Fibroblast of gingiva (primary cell): ENCODE data around the gene CYP17A1.

Experiments used
- DNase-seq: peaks from one replicate; pipeline ENCODE4 v3.0.0-alpha.2; 2011; ENCODE audit warnings: low read depth

Gene CYP17A1

GRCh38 chr10:102804382-102805055 lies 32.7 kb downstream of the CYP17A1 start:
- DNase-seq, result no peak

DNA sequence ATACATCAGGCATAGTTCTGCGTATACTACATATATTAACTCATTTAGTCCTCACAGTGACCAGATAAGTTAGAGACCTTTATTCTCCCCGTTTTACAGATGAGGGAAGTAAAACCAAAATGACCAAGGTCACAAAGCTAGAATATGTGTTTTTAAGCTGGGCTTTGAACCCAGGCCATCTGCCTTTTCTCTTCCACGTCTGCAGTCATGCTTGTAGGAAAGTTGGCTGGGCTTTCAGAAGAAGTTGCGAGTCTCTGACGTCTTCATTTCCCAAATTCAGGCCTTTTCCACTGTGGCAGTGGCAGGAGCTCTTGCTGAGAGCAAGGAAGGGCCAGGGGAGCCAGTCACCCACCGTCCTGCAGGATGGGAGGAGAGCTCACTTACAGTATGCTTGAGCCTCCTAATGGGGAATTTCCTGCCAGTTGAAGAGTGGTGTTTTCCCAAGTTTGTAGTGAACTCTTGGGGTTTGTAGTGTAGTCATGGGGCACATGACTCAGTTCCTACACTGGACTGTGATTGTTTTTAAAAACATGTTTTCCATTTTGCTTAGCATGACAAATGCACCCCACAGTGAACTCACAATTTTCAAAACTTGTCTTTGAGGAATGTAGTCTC lies 34.2 kb downstream of the CYP17A1 start:
- peak; percentile 91 for DNase-seq

DNA sequence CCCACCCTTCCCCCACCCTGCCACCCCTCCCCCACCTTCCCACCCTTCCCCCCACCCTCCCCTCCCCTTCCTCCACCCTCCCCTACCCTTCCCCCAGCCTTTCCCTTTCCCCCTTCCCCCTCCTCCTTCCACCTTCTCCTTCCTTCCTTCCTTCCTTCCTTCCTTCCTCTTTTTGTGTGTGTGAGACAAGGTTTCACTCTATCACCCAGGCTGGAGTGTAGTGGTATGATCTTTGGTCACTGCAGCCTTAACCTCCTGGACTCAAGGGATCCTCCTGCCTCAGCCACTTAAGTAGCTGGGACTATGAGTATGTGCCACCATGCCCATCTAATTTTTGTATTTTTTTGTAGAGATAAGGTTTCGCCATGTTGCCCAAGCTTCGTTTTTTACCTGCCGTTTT lies 35.2 kb downstream of the CYP17A1 start:
- no peak for DNase-seq

GRCh38 chr10:102801496-102801895 lies 35.7 kb downstream of the CYP17A1 start:
- DNase-seq, result no peak

GRCh38 chr10:102800611-102801335 lies 36.4 kb downstream of the CYP17A1 start:
- DNase-seq, result no peak

DNA sequence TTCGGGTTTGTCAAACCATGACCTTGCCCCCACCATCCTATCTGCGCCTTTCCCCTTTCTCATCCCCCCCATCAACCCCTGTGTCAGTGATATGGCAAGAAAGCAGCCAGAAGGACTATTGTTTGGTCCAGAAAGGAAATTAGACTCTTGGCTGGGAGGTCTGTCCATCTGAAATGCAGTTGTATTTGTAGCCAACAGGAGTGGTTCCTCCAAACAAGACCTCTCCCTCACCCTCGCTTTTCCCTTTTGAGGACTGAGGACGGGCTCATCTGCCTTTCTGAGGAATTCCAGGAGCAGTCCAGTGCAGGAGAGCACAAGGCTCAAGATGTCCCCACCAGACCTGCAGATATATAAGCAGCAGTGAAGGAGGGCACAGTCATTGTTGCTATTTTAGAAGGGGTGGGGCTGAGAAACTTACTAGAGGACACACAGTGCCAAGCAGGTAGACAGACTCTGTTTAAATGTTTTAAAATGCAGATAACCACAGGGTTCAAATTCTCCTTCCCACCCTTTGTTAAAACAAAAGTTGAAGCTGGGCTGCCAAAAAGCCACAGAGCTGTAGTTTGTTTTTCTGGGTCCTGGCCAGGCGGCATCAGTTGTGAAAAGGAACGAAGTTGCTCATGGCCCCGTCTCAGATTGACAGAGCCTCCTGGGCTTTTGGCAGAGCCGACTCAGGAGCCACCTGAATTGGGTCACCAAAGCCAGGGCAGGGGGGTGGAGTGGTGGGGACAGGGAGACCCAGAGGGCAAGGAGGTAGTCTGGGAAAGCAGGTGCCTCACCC lies 37.3 kb downstream of the CYP17A1 start:
- no peak for DNase-seq

- peak; percentile 76 for DNase-seq
Measured at GRCh38 chr10:102796407-102797176, 40.6 kb downstream of the CYP17A1 start.

DNA sequence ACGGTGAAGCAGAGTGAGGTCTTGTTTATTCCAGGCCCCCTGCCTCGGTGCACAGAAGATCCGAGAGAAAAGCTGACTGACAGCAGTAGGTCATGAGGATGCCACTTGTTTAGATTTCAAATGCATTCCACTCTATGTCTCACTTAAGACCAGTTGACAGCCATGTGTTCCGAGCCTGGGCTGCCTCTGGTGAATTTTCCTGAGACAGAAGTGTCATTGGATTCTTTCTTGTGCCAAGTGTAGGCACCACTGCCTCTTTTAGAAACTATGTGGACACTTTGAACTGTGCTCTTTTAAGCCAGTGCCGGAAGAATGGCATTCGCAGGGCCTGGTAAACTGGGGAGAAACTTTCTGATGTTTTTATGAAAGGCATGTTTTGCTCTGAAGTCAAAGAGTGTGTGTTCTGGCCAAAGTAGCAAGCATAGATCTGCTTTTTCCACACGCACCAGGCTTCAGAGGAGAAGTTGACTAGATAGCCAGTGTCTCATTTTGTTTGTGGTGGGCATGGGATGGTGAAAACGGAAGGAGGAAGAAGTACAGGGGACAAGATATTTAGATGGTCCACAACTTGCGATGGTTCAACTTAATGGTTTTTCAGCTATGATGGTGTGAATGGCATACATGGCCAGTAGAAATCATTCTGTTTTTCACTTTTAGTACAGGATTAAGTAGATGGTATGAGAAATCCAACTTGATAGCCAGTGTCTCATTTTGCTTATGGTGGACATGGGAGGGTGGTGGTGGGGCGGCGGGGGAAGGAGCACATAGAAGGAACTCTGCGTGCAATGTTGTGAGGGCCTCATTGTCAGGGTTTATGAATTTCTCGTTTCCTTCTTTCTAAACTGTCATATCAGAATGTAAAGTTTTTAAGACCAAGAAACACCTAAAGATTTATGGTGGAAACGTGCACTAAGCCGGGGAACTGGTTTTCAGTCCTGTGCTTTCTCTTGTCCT lies 41.5 kb downstream of the CYP17A1 start:
- DNase-seq, result no peak

DNA sequence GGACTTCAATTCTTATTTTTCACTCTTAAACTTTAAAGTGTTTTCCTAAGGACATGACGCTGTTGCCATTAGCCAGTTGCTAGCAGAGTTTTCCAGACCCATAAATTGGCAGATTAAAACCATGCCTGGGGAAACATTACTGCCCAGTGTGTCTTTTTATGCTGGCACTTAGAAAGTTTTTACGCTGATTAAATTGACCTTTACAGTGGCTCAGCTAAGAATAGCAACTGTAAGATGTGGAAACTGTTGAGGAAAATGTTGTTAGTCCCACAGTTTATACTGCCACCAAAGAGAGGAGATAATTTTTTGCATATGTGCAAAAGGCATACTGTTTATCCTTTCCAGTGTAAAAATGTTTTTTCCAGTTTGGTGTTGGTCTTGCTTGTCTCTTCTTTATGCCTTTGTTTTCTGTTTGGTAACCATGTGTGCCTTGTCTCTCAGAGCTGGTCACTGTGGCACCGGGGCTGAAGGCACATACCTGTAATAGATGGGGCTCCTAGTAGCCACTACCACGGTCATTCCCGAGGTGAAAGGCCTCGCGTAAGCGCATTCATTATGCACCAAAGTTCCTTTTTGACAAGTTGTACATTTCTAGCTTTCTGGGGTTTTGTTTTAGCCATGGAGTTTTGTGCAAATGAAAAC lies 45.3 kb downstream of the CYP17A1 start:
- DNase-seq, result peak; percentile 94

- no peak for DNase-seq
Measured at GRCh38 chr10:102785818-102786217, 51.4 kb downstream of the CYP17A1 start.

- no peak for DNase-seq
Measured at GRCh38 chr10:102783568-102783967, 53.6 kb downstream of the CYP17A1 start.

- peak; percentile 97 for DNase-seq
Measured at GRCh38 chr10:102782673-102783551, 54.3 kb downstream of the CYP17A1 start.

DNA sequence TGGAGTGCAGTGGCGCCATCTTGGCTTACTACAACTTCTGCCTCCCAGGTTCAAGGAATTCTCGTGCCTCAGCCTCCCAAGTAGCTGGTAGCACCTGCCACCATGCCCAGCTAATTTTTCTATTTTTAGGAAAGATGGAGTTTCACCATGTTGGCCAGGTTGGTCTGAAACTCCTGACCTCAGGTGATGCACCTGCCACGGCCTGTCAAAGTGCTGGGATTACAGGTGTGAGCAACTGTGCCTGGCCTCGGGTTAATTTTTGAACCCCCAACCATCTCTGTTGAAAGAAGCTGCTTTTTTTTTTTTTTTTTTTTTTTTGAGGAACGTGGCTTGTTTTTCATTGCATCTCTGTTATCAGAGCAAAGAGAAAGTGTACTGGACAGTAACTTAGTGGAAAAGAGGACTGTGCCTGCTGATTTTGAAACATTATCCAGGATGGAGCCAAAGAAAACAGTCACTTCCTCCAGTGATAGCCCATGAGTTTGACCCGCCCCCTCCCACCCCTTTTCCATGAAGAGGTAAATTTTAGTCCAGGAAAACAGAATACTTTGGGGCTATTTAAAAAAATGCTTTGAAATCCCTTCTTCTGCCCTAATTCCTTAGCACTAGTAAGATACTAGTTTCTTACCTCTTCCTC lies 55.2 kb downstream of the CYP17A1 start:
- DNase-seq, result peak; percentile 45

DNA sequence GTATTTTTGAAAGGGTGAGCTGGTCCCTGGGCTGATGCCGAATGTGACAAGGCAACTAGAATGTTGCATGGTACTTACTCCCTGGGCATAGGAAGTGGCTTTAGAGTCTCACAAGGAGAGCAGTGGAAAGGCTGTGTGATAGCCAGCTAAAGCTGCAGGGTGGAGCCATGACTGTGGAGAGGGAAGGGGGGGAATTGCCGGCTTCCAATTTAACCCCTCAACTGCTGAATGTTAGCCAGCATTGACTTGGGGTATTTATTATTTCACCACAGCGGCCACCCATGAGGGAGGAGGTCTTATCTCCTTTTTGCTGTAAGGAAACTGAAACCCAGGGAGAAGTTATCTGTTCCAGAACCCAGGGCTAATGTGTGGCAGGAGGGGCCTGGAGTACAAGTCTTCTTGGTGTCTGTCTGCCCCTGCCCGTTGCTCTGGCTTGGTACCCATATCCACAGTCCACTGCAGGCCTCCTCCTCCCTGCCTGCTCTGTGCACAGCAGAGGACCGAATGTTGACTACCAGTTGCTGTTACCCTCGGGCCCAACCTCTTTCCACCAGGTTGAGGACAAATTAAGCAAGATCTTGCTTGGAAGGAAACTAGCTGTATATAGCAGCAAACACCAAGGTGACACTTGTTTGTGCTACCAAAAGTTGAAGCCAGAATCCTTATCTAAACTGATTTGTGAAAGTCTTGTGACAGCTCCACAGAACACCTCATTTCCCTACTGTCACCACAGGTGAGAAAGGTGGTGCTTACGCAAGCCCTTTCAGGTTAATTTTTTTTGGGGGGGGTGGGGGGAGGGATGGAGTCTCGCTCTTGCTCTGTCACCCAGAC lies 55.9 kb downstream of the CYP17A1 start:
- no peak for DNase-seq
